Caki2 (cell line): ENCODE results near the gene DTD1. TPM values are rescaled to one million over a fixed set of nuclear protein-coding genes. Genes with fewer than 3 reads are reported as not detected.

Experiments used
- DNase-seq: peaks from one replicate; pipeline ENCODE4 v3.0.0-alpha.2; 2015; ENCODE audit warnings: low read depth
- in situ Hi-C: cut with HindIII; loops from 2 replicates; pipeline ENCODE4 v1.10.0; 2016; ENCODE audit warnings: low sequenced_read_pairs, low pct_unique_long_range_greater_than_20kb, mixed read lengths
- total RNA-seq: library from RNA; depleted of rRNA; stranded (reverse); fragments of >200 nt; shearing (Covaris generic); gene quantifications from 2 replicates; pipeline ENCODE4 v1.2.3, GENCODE V29; 2014; ENCODE audit warnings: low replicate concordance

The DTD1 gene
- total RNA-seq, 1 experiment from 2014 or later: 208 TPM

DNA sequence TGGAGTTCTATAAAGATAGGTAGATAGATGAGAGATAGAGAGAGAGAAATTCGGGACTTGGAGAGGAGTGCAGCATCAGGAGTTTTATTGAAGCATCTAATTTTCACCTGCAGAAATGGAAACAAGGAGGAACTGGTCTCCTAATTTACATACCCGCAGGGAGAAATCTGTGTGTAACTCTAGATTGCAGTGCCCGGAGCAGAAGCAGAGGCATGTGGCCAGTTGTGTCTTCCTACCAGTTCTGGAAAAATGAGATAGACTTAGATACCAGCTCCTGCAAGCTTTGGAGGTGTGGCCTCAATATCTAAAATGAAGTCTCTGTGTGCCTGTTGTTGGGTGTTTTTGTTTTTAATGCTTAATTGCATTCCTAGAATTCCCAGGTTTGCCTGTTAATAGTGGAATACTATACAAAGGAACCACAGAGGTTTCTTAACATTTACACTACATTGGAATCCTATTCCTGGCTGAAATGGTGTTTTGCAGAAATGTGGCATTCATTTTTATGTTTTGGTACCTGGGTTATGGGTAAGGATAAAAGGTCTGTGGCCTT, 57.4 kb downstream of the DTD1 start:
- in situ Hi-C loops: loop anchor here (25.0 kb wide), 1 partner anchor 292 kb away; no protein-coding TSS in a partner anchor
- no peak for DNase-seq

DNA sequence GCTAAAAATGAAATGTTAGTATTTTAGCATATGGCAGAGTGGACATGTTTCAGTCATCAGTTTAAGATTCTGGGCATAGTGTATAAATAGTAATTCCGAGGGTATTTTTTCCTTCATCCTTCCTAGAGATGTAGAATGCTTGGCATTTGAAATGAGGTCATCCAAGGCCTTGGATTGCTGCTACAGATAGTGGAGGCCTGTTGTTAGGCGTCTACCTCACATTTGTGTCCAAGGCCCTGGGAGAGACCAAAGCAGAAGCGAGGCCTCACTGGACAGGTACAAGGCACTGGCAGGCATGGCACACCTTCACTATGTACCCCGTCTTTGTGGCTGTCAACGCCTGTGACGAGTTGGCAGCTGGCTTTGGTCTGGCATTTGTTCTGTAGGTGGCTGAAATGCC, 58.0 kb downstream of the DTD1 start:
- in situ Hi-C loops: loop anchor here (25.0 kb wide), 1 partner anchor 291 kb away; no protein-coding TSS in a partner anchor

DNA sequence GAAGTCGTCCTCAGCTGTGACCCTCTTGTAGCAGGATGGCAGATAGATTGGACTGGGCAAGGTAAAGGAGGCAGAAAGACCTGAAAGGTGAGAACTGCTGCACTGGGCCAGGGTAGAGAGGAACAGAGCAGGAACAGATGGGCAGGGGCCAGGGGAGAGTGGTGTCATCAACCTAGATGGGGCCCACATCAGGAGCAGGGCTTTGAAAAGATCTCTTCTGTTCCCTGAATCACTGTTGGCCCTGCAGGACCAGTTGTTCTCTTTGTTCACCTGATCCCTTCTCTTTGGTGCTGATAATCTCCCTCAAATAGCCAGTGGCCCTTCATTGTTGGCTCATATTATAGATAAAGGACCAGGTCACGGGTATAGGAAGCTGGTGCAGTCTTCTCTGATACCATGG, 59.9 kb downstream of the DTD1 start:
- in situ Hi-C loops: loop anchor here (25.0 kb wide), 1 partner anchor 290 kb away; no protein-coding TSS in a partner anchor

More for the DNA sequence above, 58.0 kb downstream of the DTD1 start:
- no peak for DNase-seq

DNA sequence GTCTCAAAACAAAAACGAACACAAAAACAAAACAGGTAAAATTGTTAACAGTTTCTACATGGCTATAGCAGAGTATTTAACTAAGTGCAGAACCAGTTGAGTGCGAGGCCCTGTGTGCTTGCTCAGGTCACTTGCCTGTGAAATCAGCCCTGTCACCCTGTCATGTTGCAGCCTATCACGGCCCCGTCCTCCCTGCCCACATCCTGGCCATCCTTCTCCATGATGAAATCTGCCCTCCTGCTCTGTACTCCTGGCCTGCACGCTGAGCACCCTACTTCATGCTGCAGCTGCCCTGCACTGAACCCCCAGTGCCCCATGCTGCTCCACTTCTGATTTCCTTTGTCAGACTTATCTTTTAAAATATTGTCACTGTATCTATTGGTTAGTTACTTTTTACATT, 62.4 kb downstream of the DTD1 start:
- in situ Hi-C loops: no loop called here

More for the DNA sequence above, 59.9 kb downstream of the DTD1 start:
- DNase-seq: no peak

DNA sequence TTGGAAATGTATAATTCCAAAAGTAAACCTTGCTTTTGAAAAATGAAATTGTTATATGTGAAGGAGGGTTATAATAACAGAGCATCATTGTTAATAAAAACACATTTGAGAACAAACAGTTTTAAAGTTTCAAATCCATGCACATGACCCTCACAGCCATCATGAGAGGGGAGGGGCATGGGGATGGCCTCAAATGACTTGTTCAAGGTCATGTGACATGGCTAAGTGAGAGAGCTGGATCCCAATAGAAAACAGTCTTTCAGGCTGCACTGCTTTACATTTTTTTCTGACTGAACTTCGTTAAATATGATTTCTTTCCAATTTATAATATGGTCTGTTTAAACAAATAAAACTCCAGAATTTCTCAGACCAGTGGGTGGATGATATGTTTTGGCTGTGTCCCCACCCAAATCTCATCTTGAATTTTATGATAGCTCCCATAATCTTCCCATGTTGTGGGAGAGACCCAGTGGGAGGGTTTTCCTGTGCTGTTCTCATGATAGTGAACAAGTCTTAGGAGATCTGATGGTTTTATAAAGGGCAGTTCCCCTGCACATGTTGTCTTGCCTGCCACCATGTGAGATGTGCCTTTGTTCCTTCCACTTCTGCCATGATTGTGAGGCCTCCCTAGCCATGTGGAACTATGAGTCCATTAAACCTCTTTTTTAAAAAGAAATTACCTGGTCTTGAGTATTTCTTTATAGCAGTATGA, 66.0 kb downstream of the DTD1 start:
- no peak for DNase-seq
- in situ Hi-C loops: no loop called here

More for the DNA sequence above, 62.4 kb downstream of the DTD1 start:
- DNase-seq: no peak

DNA sequence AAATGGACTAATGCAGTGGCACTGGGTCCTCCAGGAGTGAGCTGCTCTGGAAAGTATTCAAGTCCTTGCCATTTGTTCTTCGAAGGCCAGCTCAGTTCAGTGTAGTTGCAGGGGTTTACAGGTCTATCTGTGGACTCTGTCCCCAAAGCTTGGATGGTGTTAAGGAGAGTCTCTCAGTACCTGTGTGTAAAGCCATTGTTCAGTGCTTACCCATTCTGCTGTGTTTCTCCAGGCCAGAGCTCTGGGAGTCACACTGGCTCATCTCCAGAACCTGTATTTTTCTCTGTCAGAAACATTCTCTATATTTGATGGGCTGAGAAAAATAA, 66.6 kb downstream of the DTD1 start:
- in situ Hi-C loops: no loop called here
- no peak for DNase-seq

DNA sequence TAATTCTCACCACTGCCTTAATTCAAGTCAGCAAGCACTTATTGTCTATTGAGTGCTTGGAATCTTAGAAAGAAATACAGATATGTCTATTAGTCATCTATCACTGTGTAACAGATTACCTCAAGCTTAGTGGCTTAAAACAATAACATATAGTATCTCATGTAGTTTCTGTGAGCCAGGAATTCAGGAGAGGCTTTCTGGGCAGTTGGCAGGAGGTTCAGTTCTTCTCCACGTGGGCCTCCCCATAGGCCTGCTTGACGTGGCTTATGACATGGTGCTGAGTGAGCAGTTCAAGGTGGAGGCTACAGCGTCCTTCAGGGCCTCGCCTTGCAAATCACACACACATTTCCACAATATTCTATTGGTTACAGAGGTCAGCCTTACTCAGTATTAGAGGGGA, 69.7 kb downstream of the DTD1 start:
- peak; percentile 65 for DNase-seq
- in situ Hi-C loops: no loop called here

DNA sequence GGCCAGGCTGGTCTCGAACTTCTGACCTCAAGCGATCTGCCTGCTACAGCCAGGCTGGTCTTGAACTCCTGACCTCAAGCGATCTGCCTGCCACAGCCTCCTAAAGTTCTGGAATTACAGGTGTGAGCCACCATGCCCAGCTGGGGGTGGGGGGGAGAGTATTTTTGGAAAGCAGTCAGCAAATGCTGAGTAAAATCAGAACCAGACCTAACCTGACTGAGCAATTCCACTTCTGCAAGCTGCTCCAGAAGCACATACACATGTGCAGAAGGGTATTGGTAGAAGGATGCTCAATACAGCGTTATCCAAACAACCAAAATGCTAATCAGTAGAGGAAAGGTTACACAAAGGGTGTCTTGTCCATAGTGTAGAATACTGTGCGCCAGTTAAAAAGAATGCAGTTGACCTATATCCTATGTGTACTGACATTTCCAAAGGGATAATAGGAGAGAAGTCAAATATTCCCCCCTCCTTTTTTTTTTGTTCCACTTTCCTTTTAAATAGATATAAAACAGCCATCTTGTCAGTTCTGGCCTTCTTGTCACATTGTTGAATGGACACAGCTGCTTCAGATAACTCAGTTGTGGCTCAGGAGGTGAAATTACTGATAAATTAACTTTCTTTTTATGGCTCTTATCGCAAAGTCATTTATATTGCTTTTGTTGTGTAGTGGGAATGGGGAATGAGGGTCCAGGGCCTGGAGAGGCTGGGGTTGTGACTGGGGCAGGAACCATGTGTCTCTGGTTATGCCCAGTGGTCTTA, 74.6 kb downstream of the DTD1 start:
- no peak for DNase-seq
- in situ Hi-C loops: no loop called here

DNA sequence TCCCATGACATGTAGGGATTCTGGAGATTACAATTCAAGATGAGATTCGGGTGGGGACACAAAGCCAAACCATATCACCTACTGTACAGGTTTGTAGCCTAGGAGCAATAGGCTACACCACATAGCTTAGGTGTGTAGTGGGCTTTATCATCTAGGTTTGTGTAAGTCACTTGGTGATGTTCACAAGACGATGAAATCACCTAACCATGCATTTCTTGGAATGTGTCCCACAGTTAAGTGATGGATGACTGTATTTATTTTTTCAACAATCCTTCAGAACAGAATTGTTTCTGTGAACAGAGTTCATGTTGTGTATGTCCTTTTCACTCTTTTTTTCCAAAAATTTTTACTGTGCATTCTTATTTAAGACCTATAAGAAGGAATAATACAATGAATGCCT, 76.1 kb downstream of the DTD1 start:
- DNase-seq: peak; percentile 60
- in situ Hi-C loops: no loop called here

DNA sequence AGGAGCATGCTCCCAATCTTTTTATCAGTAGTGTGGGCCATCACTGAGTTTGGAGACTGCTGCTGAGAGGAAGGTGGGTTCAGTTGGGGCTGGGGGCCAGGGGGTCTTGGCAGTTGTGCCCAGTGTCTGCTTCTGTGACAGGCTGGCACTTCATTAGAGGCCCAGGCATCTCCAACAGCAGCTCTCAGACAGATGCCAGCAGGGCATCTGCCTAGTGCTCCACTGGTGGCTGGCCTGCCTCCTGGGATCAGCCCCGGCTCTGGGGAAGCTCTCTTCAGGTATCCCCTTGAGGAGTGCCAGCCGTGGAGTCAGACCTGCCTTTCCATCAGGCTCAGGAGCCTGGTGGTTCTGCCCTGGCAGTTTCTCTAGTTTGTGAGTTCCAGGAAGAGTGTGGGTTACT, 77.3 kb downstream of the DTD1 start:
- in situ Hi-C loops: no loop called here
- DNase-seq: no peak

DNA sequence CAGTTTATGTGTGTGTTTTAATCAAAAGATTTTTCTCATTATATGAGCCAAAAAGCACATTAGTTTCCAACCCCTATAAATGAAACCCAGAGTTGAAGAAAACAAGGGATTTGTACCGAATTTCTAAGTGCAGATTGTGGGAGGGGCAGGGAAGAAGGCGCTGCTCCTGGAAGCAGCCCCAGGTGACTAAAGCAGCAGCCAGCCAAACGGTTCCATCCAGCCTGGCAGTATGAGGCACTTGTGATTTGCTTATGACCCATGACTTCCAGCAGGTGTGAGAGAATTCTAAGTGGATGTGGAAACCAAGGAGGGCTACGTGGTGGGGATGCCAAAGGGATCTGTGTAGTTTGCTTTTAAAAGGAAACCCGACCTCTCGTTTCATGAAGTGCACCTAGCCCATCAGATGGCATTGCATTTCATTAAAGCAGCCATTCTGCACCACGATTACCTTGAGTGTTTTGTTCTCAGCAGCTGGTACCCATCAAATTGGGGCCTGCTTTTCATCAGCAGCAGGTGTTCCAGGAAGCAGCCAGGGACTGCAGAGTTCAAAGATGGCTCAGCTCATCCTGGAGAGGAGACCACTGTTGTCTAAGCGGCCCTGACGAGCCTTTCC, 79.1 kb downstream of the DTD1 start:
- DNase-seq: no peak
- in situ Hi-C loops: no loop called here

DNA sequence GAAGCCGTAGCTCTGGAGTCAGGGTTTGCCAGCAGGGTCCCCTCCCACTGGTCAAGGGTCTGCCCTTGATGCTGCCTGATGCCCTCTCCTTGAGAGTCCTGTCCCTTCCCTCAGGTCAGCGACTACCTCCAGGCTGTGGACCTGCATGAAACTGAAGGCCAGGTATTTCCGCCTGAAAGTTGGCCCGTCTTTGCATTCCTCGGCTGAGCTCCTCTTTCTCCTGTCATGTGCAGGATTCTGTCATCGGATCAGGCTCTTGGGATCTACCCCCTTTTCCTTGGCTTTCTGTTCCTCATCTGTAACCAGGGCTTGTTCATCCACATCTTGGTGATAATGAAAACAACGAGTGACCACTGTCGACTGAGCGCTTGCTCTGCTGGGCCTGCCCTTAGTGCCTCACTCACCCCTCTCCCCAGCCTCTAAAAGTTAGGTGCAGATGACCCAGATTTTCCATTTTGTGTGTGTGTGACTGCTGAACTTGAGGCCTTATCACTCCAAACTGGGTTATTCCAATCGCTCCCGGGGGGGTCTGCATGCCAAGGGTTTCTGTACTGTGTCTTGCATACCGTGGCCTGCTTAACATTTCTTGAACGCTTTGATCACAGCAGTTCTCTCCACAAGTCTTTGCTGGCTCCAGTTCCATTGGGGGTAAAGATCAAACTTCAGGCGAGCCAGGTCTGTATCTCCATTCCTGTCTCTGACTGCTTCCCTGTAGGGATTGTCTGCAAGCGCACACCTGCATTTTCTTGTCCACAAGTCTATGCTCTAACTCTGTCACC, 81.6 kb downstream of the DTD1 start:
- DNase-seq: no peak
- in situ Hi-C loops: no loop called here

DNA sequence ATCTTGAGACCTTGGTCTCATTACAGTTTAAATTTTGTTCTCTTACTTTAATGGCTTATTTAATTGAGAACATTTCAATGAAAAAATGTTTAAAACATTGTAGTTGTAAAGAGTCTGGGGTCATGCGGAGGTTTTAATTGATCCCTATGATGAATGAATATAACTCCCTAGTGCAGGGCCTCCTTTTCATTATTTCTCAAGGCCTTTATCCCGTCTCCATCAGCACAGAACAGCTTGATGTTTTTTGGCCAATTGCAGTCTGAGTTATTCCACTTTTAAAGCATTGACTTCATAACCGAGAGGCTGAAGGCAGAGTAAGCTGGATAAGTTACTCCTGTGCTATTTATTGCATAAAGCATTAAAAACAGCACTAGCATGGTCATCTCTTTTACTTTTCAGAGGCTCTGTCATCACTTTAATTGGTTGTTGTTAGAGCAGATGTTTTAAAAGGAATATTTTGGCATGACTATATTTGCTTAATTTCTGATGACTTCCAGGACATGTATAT, 83.4 kb downstream of the DTD1 start:
- DNase-seq: no peak
- in situ Hi-C loops: no loop called here

DNA sequence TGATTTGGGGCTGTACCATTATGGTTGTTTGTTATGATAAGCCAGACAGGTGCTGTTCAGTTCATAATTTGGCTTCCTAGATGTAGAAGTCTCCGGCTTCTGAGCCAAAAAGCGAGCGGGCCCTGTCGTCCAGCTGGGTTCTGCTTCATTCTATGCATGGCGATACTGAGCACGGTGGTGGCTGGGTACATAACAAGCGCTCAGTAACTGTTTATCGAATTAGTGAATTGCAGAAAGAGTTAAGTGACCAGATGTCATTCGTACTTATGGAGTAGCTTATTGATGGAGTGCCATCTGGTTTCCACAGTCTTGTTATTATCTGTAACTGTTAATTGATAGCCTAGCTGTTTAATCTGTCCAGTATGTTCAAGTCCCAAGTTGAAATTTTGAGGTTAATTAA, 85.0 kb downstream of the DTD1 start:
- DNase-seq: no peak
- in situ Hi-C loops: no loop called here

DNA sequence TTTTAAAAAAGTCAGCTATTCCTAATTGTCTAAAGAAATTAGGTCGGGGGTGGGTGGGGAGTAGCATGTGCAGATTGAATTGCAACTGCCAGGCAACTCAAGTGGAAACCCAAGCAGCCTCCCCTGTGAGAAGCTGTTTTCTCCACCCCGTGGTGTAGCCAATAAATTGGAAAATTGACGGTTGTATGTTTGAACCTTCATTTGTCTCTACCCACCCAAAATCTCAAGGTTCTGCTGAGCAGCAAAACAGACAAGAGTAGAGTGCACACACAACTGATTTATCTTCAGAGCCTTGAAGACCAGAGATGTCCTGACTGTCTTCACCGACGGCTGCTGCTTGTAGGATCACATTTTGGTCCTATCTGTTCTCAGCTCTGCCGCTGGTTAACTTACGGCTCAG, 88.5 kb downstream of the DTD1 start:
- in situ Hi-C loops: no loop called here
- no peak for DNase-seq

DNA sequence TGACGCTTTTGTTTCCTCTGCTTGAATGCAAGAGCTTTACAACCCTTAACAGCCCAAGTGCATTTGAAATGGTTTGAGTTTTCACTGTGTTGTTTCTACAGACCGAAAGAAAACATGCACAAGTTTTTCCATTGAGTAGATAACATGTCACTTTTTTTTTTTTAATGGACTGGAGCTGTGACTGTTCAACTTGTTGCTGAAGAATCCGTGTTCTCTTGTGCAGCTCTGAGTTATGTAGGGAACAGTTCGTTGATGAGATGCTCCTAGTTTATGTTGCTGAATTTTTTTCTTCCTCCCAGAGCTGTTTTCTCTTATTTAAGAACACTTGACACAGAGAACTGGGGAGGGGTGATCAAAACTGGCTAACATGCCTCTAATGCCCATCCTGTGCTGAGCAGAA, 89.3 kb downstream of the DTD1 start:
- DNase-seq: no peak
- in situ Hi-C loops: no loop called here

DNA sequence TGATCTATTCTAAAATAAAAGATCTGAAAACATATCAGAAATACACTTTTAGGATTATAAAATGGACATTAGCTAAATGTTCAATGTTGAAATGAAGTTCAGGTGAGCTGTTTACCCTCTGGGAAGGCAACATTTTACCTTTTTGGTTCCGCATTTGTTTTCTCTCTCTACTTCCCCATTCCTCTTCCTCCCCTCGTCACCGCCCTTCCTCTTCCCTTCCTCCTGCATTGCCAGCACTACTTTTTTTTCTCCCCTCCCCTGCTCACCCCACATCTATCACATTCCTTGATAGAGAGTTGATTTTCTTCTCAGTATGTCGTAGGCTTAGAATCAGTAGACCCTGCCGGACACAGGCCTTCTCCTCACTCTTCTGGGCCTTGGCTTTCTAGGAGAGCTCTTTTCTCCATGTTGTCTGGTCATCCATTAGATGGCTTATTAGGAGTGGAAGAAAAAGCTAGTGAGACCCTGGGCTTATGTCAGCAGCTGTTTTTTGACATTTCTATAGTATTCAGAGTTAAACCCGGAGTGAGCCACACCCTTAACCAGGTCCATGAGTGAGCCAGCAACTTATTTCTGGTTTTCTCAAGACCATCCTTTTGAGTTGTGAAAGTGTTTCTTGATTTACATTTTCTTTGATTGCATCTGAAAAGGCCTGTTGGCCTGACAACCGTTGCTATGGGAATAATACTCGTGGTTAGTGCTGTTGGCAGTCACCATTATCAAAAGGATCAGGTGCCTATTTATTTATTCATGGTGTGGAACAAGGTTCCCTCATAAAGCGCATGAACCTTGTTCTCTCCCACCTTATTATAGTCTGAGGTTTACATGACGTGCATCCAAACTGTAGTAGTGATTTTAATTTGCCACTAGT, 90.9 kb downstream of the DTD1 start:
- in situ Hi-C loops: no loop called here
- DNase-seq: peak; percentile 31
